Measurements from ENCODE around the gene KCNAB3. TPM values are rescaled to one million over a fixed set of nuclear protein-coding genes. Genes with fewer than 3 reads are reported as not detected.
A peak's percentile ranks its signal among the peaks of the same experiment; 100 is the strongest.

Gene KCNAB3
- total RNA-seq, 2 experiments from 2014 or later: 8.8 to 10.3 TPM

DNA sequence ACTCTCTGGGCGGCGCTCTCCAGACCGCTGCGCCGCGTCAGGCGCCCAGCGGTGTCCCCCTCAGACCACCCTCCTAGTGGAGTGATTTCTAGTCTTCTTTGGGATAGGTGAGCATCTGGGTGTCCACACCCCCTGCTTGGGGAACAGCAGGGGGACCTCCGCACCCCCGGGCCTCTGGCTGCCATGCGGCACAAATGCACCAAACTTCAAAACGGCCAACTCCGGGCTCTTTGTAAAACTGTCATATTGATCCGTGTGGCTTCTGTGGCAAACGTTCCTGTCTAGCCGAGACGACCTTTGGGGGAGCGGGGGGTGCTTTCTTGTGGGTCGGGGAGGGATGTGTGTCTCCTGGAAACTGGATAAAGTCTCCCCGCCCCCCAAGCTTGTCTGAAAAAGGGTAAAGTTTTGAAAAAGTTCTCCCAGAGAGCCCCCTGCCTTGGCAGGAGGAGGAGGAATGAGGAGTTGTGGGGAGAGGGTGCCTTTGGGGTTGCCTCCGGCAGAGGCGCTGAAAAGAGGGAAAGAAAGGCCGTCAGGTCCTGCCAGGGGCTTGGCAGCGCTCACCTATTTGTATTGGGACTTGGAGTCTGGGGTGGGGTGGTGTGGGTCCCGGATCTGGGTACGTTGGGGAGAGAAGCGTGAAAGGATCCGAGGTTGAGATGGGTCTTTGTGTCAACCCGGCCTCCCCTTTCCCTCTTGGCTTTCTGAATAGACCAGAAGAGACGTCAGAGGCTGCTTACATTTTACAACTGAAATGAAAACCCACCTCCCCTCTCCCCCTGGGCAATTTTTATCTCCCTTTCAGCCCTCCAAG, 43.2 kb downstream of the KCNAB3 start:
- POLR2A ChIA-PET: interaction anchor here (0.6 to 1.7 kb wide), 5 partner anchors 13 to 44 kb away, joined by 3 to 12 read pairs (median 4); partner anchors contain the start of gene NAA38
- DNase-seq (peak; percentile 72), ATAC-seq (peak; percentile 21)
- Mint-ChIP-seq H3K9me3 (ENCODE audit: insufficient read depth) (no peaks in the 10 kb centered on the region), H3K27me3 (ENCODE audit: low read depth) (no peaks in the 10 kb centered on the region), H3K27ac (no peak overlapping the region), H3K4me1 (ENCODE audit: low read depth) (peaks cover 6% of the 10 kb centered on the region), H3K36me3 (ENCODE audit: low read depth) (peaks cover 20% of the 10 kb centered on the region), H3K4me3 (no peak overlapping the region)
- CTCF ChIA-PET: interaction anchor here (0.9 to 1.9 kb wide), 5 partner anchors 17 to 45 kb away, joined by 3 to 8 read pairs (median 4); partner anchors contain the start of genes CNTROB, NAA38 and TRAPPC1

DNA sequence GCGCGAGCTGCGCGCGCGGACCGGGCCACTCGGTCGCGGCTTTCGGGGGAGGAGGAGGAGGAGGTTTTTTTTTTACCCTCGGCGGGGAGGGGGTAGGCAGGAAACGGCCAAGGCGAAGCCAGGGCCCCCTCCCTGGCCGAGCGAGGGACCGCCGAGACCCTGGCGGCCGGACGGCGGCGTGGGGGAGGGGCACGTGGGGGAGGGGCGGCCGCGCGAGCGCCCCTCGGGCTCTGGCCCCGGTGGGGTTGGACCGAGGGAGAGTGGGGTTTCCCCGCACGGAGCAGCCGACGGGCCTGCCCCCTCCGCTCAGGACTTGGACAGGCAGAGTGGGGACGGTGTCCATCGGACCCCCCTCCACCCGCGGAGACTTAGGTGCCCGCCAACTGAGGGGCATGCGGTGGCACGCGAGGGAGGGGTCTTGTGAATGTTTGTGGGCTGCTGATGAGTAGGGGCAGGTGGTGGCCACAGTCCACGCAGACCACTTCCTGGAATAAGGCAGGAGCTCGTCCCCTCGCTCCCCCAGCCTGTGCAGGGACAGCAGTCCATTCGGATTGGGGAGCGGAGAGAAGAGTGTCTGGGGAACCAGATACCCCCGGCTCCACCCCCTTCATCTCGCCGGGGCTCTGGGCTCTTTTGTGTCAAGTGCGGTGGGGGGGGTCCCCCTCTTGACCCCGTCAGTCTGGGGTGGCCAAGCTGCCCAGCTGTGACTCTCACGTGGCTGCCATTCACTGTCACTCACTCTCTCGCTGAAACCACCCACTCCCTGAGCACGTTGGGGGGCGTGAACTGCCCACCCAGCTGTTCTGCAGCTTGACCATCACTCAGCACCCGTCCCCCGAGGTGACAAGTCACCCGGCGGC, 44.1 kb downstream of the KCNAB3 start:
- ATAC-seq: peak; percentile 8
- ChIA-PET CTCF (interaction anchor here (0.9 to 1.9 kb wide), 5 partner anchors 17 to 46 kb away, joined by 3 to 8 read pairs (median 4); partner anchors contain the start of genes CNTROB, NAA38 and TRAPPC1), POLR2A (interaction anchor here (0.6 to 1.7 kb wide), 7 partner anchors 14 to 272 kb away, joined by 3 to 12 read pairs (median 4); partner anchors contain the start of gene NAA38)
- DNase-seq: peak; percentile 60
- Mint-ChIP-seq H3K4me1 (ENCODE audit: low read depth) (peaks cover 3% of the 10 kb centered on the region), H3K9me3 (ENCODE audit: insufficient read depth) (no peaks in the 10 kb centered on the region), H3K36me3 (ENCODE audit: low read depth) (peaks cover 13% of the 10 kb centered on the region), H3K4me3 (peak overlapping the region; percentile 61), H3K27me3 (ENCODE audit: low read depth) (no peaks in the 10 kb centered on the region), H3K27ac (peak overlapping the region; percentile 61)

DNA sequence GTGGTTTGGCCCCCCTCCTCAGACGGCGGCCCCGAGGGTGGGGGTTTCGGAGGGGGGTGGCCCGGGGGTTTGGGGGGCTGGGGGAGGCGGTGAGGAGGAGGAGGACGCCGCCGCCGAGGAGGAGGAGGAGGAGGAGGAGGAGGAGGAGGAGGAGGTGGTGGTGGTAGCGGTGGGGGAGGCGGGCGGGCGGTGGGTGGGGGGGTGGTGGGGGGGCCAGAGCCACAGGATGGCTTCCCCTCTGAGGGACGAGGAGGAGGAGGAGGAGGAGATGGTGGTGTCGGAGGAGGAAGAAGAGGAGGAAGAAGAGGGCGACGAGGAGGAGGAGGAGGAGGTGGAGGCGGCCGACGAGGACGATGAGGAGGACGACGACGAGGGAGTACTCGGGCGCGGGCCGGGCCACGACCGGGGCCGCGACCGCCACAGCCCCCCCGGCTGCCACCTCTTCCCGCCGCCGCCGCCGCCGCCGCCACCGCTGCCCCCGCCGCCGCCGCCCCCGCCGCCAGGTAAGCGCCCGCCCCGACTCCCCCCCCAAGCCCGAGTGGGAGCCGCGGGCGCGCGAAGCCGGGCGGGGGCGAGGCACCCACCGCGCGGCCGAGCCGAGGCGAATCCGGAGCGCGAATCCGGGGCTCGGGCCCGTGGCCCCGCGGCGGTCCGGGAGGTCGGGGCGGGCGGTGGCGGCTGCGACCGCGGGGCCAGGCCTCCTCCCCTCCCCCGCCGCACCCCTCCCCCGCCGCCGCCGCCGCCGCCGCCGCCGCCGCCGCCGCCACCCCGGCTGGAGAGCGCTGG, 44.9 kb downstream of the KCNAB3 start:
- no peaks in the 10 kb centered on the region for H3K9me3 Mint-ChIP-seq (ENCODE audit: insufficient read depth)
- CTCF ChIA-PET: interaction anchor here (1.5 to 1.9 kb wide), 4 partner anchors 16 to 28 kb away, joined by 4 to 8 read pairs (median 6); partner anchors contain the start of gene NAA38
- peak overlapping the region; percentile 81 for H3K27ac Mint-ChIP-seq
- ATAC-seq: peak; percentile 5
- peak overlapping the region; percentile 65 for H3K4me3 Mint-ChIP-seq
- H3K36me3 Mint-ChIP-seq (ENCODE audit: low read depth): peaks cover 5% of the 10 kb centered on the region
- POLR2A ChIA-PET: interaction anchor here (1.0 to 1.3 kb wide), 2 partner anchors 48 to 289 kb away, joined by 4 read pairs; no protein-coding TSS in a partner anchor
- DNase-seq: peak; percentile 49
- H3K27me3 Mint-ChIP-seq (ENCODE audit: low read depth): no peaks in the 10 kb centered on the region
- no peaks in the 10 kb centered on the region for H3K4me1 Mint-ChIP-seq (ENCODE audit: low read depth)

DNA sequence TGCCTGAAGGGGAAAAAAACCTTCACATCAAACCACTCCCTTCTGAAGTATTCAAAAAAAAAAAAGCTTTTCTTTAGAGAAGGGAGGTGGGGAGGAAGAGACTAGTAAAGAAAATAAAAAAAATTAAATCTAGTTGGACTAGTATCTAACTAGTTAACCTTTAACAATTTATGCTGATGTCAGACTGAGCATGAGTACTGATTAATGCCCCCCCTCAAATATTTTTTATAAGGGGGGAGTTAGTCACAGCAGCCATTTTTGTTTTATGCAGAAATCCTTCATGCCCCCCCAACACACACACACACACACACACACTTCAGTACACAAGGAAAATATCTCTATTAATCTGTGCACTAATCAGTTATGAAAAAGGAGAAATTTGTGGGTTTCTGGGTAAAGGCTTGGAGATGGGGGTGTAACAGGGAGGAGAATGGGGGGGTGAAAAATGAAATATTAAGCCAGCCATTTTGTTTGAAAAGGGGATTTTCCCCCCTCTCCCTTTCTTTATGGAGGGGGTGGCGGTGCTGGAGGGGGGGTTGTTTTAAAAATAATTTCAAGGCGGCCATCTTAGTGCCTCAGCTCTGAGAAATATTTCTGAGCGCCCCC, 45.8 kb downstream of the KCNAB3 start:
- Mint-ChIP-seq H3K36me3 (ENCODE audit: low read depth) (peaks cover 4% of the 10 kb centered on the region), H3K4me1 (ENCODE audit: low read depth) (no peaks in the 10 kb centered on the region), H3K27me3 (ENCODE audit: low read depth) (no peaks in the 10 kb centered on the region), H3K27ac (peak overlapping the region; percentile 79), H3K9me3 (ENCODE audit: insufficient read depth) (no peaks in the 10 kb centered on the region), H3K4me3 (peak overlapping the region; percentile 72)
- ATAC-seq: no peak
- POLR2A ChIA-PET: interaction anchor here (0.6 to 1.0 kb wide), 4 partner anchors 20 to 290 kb away, joined by 3 to 4 read pairs (median 4); no protein-coding TSS in a partner anchor
- DNase-seq: peak; percentile 45
- CTCF ChIA-PET: interaction anchor here (1.1 to 1.9 kb wide), 4 partner anchors 15 to 27 kb away, joined by 4 to 10 read pairs (median 6); partner anchors contain the start of gene NAA38

DNA sequence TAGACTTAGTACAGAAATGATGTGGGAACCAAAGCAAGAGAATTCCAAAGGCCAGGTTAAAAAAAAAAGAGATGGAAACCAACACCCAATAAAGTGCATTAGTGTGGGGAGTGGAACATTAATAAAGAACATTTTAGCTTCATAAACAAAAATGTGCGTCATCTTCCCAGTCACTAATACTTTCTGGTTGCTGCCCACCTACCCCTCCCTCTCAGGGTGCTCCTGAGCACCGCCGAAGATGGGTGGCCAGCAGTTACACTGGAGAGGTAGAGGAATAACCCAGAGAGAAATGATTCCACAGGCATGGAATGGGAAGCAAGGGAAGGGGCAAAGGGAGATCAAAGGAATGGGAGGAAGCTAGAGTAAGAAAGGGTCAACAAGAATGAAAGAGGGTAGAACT, 47.0 kb downstream of the KCNAB3 start:
- ChIA-PET POLR2A (interaction anchor here (0.6 kb wide), 1 partner anchor 555 kb away, joined by 3 read pairs; no protein-coding TSS in a partner anchor), CTCF (interaction anchor here (0.9 to 1.9 kb wide), 8 partner anchors 11 to 174 kb away, joined by 3 to 10 read pairs (median 4); partner anchors contain the start of gene NAA38)
- Mint-ChIP-seq H3K9me3 (ENCODE audit: insufficient read depth) (no peaks in the 10 kb centered on the region), H3K4me1 (ENCODE audit: low read depth) (no peaks in the 10 kb centered on the region), H3K4me3 (no peak overlapping the region), H3K36me3 (ENCODE audit: low read depth) (peaks cover 4% of the 10 kb centered on the region), H3K27ac (no peak overlapping the region), H3K27me3 (ENCODE audit: low read depth) (no peaks in the 10 kb centered on the region)
- ATAC-seq: no peak
- DNase-seq: no peak

DNA sequence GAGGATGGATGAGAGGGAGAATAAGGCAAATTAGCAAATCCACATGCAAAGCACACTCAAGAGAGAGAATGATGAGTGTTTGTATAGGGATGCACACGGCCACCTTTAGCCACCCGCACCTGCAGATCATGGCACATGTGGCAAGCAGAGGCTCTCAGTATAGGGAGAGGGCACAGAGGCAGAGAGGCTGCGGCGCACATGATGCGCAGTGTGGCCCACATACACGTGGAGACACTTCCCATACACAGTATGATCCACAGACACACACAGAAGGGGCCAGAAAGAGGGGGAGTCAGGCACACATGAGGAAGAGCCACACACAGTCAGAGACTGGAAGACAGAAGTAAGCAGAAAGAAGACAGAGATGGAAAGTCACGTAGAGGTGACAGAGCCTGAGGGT, 47.6 kb downstream of the KCNAB3 start:
- ChIA-PET CTCF (interaction anchor here (1.6 kb wide), 1 partner anchor 13 kb away, joined by 7 read pairs; no protein-coding TSS in a partner anchor), POLR2A (interaction anchor here (0.6 kb wide), 1 partner anchor 555 kb away, joined by 3 read pairs; no protein-coding TSS in a partner anchor)
- ATAC-seq (no peak), DNase-seq (no peak)
- Mint-ChIP-seq H3K27ac (no peak overlapping the region), H3K4me1 (ENCODE audit: low read depth) (no peaks in the 10 kb centered on the region), H3K9me3 (ENCODE audit: insufficient read depth) (no peaks in the 10 kb centered on the region), H3K36me3 (ENCODE audit: low read depth) (peaks cover 6% of the 10 kb centered on the region), H3K4me3 (no peak overlapping the region), H3K27me3 (ENCODE audit: low read depth) (no peaks in the 10 kb centered on the region)

DNA sequence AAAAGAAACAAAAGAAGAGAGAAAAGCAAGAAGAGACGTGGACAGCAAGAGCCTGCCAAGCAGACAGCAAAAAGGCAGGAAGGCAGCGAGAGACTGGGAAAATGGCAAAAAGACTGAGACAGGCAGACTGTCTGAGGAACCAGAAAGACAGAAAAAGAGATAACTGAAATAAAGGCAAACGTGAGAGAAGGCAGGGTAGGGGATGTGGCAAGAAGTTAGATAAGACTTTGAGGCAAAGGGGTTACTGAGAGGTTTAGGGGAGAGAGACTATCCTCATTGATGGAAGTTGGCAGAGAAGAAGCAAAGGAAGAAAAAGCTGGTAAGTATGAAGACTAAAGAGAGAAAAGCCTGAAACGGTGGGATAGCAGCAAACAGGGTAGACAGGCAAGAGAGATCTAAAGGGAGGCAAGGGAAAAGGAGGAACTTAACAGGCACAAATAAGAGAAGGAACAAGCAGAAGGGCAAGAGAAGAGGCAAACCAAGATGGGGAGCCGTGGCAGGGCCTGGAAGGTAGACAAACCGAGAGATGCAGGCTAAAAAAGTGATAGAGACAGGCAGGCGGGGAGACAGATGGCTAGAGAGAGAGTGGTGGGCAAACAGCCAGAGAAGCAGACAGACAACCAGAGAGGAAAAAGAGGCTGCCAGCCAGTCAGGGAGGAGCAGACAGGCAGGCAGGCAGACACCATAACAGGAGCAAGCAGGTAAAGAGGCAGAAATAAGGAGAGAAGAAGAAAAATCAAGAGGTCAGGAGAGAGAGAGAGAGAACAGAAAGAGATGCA, 48.2 kb downstream of the KCNAB3 start:
- no peak for ATAC-seq
- ChIA-PET CTCF (no interaction called here), POLR2A (no interaction called here)
- Mint-ChIP-seq H3K4me3 (no peak overlapping the region), H3K9me3 (ENCODE audit: insufficient read depth) (no peaks in the 10 kb centered on the region), H3K4me1 (ENCODE audit: low read depth) (no peaks in the 10 kb centered on the region), H3K27me3 (ENCODE audit: low read depth) (no peaks in the 10 kb centered on the region), H3K36me3 (ENCODE audit: low read depth) (peaks cover 6% of the 10 kb centered on the region), H3K27ac (no peak overlapping the region)
- no peak for DNase-seq

DNA sequence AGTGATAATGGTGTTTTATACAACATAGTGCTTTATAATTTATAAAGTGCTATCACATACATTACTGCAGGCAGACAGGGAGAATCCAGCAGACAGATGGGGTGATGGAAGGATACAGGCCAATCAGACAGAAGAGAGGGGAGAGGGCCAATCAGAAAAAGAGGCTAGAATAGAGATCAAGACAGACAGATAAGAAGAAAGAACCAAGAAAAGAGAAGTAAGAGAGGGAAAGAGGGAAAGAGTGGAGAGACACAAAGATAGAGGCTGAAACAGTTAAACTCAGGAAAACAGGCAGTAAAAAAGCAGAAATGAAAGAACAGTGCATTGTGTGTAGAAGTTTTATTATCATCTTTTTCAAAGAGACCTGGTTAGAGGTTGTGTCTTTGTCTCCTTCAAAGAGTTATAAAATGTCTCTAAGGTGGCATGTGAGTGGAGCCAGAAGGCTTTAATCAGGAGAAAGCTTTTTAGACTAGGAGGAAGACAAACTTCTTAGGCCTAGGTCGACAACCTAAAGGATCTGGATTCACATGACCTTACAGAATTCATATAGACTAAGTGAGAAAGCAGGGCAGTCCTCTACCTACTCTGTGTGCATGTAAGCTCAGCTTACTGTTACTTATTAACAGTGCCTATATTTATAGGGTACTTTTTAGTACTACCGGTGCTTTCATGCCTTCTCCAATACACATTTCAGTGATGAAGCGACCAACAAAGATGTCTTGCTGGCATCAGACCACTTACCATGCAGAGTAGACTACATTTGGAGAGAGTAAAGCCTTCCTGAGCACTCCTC, 49.4 kb downstream of the KCNAB3 start:
- CTCF ChIA-PET: no interaction called here

DNA sequence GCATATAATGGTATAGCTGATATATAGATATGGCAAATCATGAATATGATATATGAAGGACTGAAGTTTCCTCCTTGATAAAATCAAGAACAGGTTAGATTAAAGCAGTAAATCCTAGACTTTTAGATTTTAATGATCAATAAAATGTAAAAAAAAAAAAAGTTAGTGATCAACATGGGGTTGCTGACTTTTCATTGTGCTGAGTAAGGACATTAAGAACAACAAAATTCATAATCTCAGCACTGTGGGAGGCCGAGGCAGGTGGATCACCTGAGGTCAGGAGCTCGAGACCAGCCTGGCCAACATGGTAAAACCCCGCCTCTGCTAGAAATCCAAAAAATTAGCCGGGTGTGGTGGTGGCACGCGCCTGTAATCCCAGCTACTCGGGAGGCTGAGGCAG, 51.4 kb downstream of the KCNAB3 start:
- H3K4me3 Mint-ChIP-seq: no peak overlapping the region
- ATAC-seq (no peak), DNase-seq (no peak)
- no peaks in the 10 kb centered on the region for H3K4me1 Mint-ChIP-seq (ENCODE audit: low read depth)
- CTCF ChIA-PET: interaction anchor here (0.7 to 0.8 kb wide), 2 partner anchors 16 to 112 kb away, joined by 3 read pairs; no protein-coding TSS in a partner anchor
- H3K27me3 Mint-ChIP-seq (ENCODE audit: low read depth): no peaks in the 10 kb centered on the region
- peaks cover 9% of the 10 kb centered on the region for H3K36me3 Mint-ChIP-seq (ENCODE audit: low read depth)
- H3K27ac Mint-ChIP-seq: no peak overlapping the region
- H3K9me3 Mint-ChIP-seq (ENCODE audit: insufficient read depth): no peaks in the 10 kb centered on the region
- POLR2A ChIA-PET: interaction anchor here (0.6 kb wide), 1 partner anchor 329 kb away, joined by 4 read pairs; no protein-coding TSS in a partner anchor

More for the DNA sequence above, 49.4 kb downstream of the KCNAB3 start:
- no peaks in the 10 kb centered on the region for H3K27me3 Mint-ChIP-seq (ENCODE audit: low read depth)
- H3K9me3 Mint-ChIP-seq (ENCODE audit: insufficient read depth): no peaks in the 10 kb centered on the region
- DNase-seq (no peak), ATAC-seq (no peak)
- H3K4me1 Mint-ChIP-seq (ENCODE audit: low read depth): no peaks in the 10 kb centered on the region
- peaks cover 4% of the 10 kb centered on the region for H3K36me3 Mint-ChIP-seq (ENCODE audit: low read depth)
- POLR2A ChIA-PET: no interaction called here
- no peak overlapping the region for H3K27ac Mint-ChIP-seq
- H3K4me3 Mint-ChIP-seq: no peak overlapping the region

Data from activated CD8-positive, alpha-beta T cell treated with anti-CD3 and anti-CD28 coated beads, Interleukin-2, amount 10 ng/mL, durations not matched to agents 7 days and 5 days (primary cell).